GM18858 (cell line): ENCODE results near the gene CFDP1.
"Not testable (repeated sequence)": the region's sequence is repeated elsewhere in the genome, so short reads cannot be mapped to it uniquely, and the experiment has no call there.

Experiments used
- ATAC-seq: cut with Tn5 transposase; IDR thresholded peaks from one replicate; pipeline ENCODE4 v1.9.1; 2021; ENCODE audit not compliant: unreplicated experiment

Gene CFDP1

DNA sequence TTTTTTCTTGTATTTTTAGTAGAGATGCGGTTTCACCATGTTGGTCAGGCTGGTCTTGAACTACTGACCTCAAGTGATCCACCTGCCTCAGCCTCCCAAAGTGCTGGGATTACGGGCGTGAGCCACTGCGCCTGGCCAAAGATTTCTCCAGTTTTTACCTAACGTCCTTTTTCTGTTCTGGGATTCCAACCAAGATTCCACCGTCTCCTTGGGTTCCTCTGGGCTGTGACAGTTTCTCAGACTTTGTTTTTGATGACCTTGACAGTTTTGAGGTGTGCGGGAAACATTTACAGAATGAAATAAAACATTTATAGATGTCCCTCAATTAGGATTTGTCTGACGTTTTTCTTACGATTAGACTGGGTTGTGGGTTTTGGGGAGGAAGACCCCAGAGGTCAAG lies 163.9 kb downstream of the CFDP1 start:
- not testable (repeated sequence) for ATAC-seq

DNA sequence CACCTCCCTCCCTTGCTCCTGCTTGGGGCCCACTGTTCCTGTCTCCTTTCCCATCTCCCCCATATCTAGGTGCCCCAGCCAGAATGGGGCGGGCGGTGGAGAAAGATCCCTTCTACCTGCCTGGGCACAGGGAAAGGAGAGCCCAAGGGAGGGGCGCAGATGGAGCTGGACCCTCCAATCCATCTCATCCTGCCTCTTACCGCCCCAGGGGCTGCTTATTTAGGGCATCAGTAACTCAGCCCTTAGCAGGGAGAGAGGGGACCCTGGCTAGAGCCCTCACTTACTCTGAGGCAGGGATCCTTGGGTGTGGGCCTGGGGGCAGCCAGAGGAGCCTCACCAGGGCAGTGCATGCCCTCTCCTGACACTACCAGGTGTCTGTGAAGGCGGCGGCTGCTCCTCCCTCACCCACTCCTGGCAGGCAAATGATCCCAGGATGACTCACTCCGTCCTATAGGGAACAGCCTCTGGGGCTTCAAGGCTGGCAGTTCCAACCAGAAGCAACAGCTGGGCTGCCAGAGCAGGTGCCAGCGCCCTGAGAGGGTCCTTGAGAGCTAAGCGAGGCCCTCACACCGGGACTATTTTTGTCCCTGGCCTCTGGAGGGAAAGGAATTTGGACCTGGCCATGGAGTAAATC lies 165.6 kb downstream of the CFDP1 start:
- no peak for ATAC-seq

DNA sequence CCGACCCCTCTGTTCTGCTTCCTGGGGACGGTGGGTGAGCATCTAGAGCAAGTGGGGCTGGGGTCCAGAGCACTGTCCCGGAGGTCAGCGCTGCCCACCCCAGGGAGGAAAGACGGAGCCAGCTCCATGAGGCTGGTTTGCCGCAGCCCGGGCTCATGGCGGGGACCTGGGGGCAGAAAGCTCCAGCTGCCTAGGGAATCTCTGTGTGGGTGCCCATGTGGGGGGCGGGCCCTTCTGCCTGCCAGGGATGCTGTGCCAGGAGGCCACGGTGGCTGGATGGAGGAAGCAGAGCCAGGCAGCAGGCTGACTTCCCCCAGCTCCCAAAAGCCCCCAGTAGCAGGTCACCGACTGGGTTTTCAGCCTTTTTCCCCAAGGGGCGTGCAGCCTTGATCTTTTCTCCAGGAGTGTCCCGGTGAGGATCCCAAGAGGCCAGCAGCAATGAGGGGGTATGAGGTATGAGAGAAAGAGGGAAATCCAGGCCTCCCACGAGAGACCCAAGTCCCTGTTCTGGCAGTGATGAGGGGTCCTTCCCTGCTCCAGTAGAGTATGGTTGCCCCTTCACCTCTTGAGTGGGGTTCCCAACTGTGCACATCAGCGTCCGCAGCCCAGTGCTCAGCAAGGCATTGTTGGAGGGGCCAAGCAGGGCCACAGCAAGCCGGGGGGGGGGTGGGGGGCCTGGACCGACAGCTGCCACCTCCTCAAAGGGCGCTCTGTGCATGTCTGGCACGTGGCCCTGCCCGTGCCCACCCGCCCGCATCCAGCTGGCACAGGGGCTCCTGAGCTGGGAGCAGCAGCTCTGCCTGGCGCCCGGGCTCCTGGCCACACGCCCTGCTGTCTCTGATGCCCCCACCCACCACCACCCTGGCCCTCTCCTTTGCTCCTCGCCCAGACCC lies 166.3 kb downstream of the CFDP1 start:
- ATAC-seq: no peak

DNA sequence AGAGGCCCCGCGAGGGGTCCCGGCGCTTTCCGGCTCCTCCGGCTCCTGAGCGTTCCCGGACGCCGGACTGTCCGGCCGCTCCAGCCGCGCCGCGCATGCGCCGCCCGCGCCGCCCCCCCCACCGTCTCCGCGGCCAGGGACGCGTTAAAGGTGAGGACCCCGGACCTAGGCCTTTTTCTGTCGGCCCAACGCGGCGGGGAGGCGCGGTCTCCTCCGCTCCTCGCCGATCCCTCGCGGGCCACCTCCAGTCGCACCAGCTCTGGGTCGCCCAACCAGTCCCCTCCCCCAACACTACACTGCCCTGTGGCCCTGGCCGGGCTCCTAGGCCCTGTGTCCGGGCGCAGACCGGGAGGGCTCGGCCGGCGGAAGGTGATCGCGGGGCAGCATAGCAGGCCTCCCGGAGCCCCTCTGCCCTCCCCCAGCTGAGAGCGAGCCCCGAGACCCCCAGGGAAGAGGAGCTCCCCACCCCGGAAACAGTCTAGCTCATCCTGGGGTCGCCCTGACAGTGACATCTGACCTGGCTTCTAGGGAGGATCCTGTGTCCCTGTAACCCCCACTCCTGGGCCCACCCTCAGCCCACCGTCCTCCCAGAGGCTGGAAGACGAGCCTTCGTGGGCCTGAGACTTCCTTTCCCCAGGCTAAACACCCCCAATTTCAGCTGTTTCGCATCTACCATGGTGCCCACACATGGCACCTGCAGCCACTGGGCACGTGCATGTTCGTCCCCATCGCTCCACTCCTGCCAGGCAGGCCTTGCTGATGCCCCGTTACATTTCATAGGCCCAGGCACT lies 167.2 kb downstream of the CFDP1 start:
- ATAC-seq: peak; percentile 64

DNA sequence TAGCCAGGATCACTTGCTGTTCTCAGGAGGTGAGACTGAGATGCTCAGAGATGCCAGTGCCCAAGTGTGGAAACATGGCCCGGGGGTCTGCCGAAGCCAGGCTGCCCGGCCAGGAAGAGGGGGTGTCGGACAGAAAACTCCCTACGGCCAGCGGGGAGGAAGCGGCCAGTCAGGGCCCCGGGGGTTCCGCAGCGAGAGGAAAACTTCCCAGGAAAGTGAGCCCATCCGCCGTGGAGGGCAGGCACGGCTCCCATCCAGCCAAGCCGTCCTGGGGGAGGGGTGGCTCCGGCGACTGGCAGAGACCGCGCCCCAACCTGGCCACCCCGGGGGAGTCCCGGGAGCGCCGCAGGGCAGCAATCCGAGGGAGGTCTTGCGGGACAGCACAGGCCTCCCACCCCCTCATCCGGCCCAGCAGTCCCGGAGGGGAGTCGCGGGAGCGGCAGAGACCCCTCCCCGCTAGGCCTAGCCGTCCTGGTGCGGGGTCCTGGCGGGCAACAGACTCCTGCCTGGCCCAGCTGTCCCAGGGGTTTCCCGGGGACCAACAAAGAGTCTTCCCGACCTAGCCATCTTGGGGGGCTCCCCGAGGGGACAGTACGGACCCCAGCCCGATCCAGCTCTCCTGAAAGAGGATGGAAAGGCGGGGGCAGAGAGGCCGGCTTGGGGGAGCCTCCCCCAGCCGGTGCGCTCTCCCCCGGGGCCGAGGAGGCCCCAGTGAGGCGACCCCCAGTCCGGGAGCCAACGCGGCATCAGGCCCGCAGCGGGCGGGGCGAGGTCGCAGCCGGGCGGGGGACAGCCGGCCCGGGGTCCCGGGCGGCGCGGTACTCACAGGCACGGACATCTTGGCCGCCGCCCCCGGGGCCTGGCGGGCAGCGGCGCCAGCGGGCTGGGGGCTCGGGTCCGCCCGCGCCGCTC lies 168.0 kb downstream of the CFDP1 start:
- ATAC-seq: peak; percentile 18

DNA sequence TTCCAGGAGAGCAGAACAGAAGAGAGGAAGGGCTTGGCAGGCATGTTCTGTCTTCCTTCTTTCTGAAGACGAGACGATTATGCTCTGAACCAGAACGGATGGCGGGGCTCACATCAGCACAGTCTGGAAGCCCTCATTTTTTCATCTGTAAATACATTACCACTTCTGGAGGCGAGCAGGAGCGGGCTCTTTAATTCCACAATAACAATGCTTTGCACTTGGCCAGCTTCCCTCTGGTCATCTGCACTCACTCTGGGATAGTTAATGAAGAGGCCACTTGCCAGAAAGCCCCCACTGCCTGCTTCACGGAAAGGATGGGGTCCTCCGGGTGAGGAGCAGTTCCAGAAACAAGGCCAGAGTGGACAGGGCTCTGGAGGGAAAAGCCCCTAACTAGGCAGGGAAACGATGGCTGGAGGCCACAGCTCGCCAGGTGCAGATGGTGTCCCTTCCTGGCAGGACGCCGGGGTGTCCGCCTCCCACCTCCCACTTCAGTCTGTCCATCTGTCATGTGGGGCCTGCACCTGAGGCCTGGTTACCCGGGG lies 168.8 kb downstream of the CFDP1 start:
- ATAC-seq: no peak

DNA sequence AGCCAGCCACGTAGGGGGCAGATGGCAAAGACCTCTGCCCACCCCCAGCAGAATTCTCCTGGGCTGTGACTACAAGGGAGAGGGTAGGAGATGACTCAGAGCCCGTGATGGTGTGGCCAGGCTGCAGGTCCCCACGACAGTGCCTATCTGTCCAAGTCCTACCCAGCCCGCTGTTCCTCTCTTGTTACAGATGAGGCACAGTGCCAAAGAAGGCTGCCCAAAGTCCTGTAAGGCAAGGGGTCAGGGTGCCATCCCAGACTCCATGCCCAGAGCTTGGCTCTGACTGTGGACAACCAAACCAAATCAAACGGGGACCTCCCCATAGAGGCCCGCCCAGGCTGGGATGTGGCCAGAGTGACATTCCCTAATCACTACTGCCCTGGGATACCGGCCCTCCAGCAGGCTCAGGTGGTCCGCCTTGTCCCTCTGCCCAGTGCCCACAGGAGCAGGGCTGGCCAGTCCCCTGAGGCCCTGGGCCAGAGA lies 169.3 kb downstream of the CFDP1 start:
- ATAC-seq: no peak

DNA sequence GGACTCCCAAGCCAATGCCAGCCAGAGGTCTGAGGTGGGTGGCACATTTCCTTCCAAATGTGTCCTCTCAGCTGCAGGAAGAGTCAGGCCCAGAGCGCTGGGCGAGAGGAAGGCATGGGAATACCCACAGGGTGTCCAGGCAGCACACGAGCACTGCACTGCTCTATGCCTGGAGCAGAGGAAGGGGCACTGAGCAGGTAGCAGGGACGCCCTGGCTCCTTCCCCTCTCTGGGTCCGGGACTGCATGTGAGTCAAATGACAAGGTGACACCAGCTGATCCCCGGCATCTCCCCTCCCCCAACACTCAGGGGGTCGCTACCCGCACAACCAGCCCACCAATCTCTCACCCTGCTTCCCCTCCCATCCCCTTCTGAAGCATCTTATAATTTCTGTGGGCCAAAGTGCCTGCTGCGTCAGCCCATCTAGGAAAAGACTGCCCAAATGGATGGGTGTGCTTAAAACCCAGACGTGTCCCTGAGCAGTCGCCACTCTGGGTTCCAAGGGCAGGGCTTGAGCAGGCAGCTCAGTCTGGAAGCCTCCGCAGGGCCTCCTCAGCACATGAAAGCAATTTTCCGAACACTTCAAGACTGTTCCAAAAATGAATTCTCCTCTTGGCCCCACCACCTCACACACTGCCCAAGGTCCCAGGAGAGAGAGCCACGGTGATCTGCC lies 169.9 kb downstream of the CFDP1 start:
- ATAC-seq: no peak

DNA sequence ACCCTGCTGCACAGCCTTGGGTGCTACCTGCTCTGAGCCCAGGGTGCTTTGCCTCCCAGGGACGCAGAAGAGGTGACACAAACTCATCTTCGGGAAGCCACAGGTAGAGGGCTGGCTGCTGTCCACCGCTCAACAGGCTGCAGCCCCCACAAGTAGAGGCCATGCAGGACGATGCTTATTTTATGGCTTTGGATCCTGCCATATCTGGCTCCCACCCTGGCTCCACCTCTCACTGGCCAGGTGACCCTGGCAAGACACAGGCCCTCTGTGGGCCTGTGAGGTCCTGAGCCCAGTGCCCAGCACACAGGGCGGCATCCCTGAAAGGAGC lies 170.5 kb downstream of the CFDP1 start:
- ATAC-seq: no peak

DNA sequence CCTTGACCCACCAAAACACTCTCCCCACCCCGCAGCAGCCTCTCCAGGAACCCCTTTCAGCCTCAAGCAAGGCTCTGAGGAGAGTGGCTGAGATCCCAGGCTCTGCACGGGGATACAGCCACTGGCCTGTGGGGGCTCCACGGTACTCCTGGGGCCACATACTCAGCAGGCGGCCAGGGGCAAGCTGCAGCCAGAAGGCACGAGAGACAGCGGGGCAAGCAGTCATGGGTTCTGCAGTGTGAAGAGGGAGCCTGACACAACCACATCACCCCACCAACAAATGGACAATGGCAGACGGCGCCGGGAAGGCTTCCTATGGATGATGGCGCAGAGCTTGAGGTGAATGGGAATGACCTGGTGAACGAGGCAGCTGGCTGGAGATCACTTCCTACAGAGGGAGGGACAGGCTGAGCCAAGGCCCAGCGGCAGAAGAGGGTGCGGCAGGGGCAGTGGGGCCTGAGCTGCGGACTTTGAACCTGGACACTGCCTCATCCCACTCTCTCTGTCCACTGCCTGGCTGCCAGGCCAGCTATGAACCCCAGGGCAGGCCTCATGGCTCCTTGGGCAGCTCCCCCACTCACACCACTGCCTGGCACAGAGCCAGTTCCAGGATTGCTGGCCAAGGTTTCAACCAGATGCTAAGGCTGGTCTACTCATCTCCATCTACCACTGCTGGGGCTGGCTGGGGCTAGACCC lies 171.1 kb downstream of the CFDP1 start:
- no peak for ATAC-seq

DNA sequence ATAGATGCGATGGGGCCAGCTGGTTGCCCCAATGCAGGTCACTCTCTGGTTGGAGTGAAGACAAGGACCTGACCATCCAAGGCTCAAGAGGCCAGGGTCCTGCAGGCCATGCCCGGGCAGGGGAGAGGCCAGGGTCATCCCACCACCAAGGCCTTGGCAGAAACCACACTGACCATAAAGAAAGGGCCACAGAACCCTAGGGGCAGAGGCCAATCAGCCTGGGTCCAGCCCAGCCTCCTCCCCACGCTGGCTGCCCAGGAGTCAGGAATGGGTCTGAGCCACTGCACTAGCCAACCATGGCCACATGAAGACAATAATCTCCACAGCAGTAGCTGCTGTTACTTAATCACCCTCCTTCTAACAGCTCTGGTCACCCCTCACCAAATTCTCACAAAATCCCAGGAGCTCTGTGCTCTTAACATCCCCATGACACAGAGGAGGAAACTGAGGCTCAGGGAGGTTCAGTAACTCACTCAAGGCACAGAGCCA lies 171.7 kb downstream of the CFDP1 start:
- ATAC-seq: no peak

DNA sequence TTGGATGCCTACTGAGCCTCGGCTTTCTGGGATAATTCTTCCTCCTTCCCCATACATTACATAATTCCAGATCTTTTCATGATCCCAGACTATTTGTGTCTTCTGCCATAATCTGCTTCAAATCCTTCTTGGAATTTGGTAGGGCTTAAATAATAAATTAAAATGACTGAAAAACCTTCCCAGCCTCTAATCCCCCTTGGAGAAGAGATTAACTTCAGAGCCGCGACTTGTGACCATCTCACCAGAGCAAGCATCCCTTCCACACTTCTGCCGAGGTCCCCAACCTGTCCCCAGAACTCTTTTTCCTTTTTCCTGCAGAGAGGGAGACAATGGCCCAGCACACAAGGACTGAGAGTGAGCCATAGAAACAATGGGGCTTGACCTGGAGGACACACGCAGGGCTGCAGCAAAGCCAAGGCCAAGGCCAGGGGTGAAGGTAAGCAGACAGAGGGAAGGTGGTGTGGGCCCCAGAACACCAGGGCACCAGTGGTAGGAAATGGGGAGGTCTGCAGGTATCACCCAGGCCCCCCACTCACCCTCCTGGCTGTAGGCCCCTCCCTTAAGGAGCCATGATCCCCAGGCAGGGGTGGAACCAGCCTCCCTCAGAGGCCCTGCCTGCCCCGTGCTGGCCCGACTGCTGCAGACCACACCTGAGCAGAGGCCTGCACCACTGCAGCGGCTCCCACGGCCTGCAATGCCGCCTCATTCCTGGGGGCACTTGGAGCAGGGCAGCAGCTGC lies 172.3 kb downstream of the CFDP1 start:
- ATAC-seq: no peak

DNA sequence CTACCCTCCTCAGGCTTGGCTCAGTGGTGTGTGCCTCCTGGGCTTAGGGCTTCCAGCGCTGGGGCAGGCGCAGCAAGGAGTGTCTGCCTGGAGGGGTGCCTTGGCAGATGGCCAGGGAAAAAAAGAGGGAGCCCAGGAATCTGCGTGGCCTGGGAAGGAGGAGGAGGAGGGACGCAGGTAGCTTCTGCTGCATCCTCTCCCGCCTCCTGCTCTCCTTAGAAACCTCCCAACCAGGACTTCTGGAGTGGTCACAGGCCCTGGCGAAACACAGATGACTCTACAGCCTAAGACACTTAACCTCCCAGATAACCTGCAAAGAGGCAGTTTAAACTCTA lies 174.5 kb downstream of the CFDP1 start:
- no peak for ATAC-seq

DNA sequence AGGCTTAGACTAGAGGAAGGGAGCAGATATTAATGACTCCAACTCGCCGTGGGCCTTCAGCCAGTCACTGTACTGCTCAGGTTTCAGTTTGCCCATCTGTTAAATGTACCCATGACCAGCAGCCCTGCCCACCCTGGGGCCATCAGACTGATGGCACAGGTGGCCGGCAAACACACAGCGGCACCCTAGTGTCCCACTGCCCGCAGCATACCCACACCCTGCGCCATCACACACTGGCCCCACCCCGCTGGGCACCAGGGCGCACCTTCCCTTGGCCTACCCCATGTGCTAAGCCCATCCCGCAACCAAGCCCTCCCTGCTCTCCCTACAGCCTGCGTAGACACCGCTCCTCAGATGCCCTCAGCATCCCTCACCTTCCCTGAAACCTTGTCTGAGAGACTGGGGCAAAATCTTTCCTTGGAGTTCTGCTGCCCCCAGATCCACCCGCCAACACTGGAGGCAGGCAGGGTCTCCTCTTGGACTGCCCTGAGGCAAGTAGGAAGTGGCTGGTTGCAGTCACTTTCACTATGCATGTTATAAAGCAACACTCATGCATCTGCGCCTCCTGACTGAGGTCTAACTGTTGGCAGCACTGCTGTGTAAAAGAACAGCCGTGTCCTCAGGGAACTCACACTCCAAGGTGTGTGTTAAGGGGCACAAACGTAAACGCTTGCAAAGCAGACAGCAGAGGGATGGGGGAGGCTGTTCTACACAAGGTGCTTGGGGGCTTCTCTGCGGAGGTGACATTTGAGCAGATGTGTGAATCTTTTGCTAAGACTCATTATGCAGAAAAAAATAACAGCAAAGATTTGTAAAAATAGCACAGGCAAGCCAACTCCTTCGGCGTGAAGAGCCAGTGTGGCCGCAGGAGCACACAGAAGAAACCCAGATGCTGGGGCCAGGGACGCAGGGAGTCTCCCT lies 175.2 kb downstream of the CFDP1 start:
- ATAC-seq: no peak

DNA sequence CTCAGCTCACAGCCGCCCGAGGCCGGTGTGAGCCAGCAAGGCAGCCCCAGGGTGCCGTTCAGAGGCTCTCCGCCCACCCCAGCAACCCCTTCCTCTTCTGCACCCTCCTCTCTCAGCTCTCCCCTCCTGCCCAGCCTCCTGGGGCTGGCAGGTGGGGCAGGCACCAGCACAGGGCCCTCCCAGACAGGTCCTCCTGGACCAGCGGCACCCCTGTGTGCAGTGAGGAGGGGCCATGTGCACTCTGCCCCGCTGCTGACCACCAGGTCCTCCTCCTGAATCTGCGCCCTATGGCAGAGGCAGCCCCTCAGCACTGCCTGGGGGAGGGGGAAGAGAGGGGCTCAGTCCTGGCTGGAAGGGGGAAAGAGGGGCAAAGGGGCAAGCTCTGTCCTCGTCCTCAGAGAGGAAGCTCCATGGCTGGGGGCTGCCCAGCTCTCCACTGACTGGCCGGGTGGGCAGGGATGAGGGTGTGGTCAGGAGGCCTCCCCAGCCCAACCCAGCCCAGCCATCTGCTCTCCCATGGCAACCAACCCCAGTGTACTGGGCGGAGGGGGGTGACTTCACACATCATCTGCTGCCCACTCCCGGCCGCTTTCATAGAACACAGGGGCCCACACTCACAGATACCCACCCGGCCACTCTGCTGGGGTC lies 176.5 kb downstream of the CFDP1 start:
- ATAC-seq: no peak

DNA sequence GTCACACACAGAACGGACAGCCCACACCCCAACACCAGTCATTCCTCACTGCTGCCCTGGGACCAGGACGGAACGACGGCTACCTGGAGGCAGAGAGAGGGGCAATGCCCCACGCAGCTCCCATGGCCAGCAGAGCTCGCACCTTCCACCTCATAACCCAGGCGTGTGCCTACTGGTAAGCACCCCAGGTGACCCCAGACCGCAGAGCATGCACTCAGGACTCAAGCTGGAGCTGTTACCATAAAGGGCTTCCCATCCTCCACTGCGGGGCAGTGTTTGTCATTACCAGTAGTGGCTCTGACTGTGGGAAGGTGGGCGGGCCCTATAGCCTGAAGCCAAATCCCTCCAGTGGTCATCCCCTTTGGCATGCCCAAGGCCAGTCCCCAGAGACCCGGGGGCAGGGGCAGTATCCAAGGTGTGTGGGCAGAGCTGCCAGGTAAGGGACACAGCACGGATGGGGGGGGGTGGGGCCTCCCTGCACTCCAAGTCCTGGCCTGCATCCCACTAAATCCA lies 177.2 kb downstream of the CFDP1 start:
- ATAC-seq: no peak

DNA sequence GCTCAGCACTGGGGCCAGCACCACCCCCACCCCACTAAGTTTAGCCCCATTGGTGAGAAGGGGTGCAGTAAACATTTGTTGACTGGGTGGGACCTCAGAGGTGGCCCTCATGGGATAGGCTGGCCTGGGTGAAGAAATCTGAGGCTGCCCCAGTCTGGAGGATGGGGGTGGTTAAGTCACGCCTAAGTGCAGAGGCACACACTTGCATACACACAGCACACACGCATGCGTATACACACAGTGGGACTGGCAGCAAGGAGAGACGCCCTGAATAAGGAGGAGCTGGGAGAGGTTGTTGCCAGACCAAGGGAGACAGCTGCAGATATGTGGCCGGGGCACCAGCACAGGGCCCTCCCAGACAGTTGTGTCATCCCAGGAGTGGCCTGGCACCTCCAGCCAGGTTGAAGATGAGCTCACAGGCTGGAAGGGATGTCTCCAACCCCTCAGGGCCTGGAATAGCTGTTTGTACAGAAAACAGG lies 178.9 kb downstream of the CFDP1 start:
- no peak for ATAC-seq
